HFFc6 (cell line): ENCODE measurements around the gene MRPS6. TPM values are rescaled to one million over a fixed set of nuclear protein-coding genes. Genes with fewer than 3 reads are reported as not detected.

Experiments used
- DNase-seq: peaks from one replicate; pipeline ENCODE4 v3.0.0-alpha.2; 2018
- H3K27ac Mint-ChIP-seq: 2 replicates; pipeline ENCODE4 v1.8.0; 2020; ENCODE audit warnings: mild to moderate bottlenecking, mixed read lengths
- H3K27me3 Mint-ChIP-seq: 2 replicates; pipeline ENCODE4 v1.8.0; 2021; ENCODE audit warnings: mild to moderate bottlenecking, moderate library complexity, mixed read lengths; ENCODE audit not compliant: insufficient read depth
- H3K36me3 Mint-ChIP-seq: 2 replicates; pipeline ENCODE4 v1.8.0; 2021; ENCODE audit warnings: low read depth, mixed read lengths
- H3K4me1 Mint-ChIP-seq: 2 replicates; pipeline ENCODE4 v1.8.0; 2020; ENCODE audit warnings: low read depth, mixed read lengths
- H3K4me3 Mint-ChIP-seq: 2 replicates; pipeline ENCODE4 v1.8.0; 2020; ENCODE audit warnings: mild to moderate bottlenecking, moderate library complexity, mixed read lengths
- H3K9me3 Mint-ChIP-seq: 2 replicates; pipeline ENCODE4 v1.8.0; 2020; ENCODE audit warnings: mild to moderate bottlenecking, mixed read lengths
- total RNA-seq, 6 experiments: library from RNA; stranded (reverse); fragmentation: NEBNext Ultra II Directional; extraction: Animal tissue kit (Norgen Biotek cat#: 25700); gene quantifications; 2 replicates in 1 of 6; 3 replicates in 5 of 6; pipeline ENCODE4 v1.2.3, GENCODE V29; 2021
- TF ChIP-seq, protein P1 (sequence below): fragments of 200-600 bp; sonication (generic); IDR thresholded peaks from 2 replicates; pipeline ENCODE4 v1.5.0; 2021; ENCODE audit warnings: antibody characterized with exemption, mild to moderate bottlenecking

MRPS6 gene
- total RNA-seq, 6 experiments from 2014 or later: 57.1 to 89.6 (median 62.8) TPM

DNA sequence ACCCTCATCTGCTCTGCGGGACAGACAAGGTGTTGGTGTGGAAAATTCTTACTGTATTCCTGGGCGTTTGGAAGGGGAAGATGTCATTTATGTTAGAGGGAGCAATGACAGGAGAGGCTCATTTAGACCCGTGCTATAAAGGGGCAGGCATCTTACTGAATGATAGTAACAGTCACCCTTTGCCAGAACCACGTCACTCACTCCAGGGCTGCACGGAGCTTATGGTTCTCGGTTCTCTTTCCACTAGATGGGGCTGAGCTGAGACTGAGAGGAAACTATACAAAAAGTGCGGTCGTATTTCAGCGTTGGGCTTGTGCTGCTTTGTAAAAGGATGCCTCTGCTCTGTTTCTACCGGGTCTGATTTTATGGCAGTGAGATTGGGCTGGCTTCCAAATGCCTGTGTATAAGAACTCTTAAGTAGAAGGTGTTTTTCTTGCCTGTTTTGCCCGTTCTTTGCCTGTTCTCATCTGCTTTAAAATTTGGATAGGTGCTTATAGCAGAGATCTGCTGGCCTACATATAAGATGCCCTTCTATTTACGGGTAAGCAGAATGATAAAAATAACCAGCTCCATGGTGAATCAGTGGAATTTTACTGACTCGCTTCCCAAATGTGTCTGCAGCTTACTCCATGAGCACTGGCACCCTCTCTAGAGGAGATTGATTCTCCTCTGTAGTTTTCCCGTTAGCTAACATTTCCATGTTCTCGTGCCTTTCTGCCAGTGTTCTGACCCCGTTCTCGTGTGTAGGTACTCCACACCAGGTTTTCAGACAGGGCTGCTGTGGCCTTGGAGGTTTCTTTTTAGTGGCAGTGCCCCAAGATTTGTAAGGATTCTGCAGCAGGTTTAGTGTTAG is 55.9 kb downstream of the MRPS6 start:
- peaks cover 84% of the 10 kb centered on the region for H3K4me1 Mint-ChIP-seq
- H3K27me3 Mint-ChIP-seq: no peaks in the 10 kb centered on the region; the same call in 1 of the 2 replicates
- TF ChIP-seq, protein P1, sequence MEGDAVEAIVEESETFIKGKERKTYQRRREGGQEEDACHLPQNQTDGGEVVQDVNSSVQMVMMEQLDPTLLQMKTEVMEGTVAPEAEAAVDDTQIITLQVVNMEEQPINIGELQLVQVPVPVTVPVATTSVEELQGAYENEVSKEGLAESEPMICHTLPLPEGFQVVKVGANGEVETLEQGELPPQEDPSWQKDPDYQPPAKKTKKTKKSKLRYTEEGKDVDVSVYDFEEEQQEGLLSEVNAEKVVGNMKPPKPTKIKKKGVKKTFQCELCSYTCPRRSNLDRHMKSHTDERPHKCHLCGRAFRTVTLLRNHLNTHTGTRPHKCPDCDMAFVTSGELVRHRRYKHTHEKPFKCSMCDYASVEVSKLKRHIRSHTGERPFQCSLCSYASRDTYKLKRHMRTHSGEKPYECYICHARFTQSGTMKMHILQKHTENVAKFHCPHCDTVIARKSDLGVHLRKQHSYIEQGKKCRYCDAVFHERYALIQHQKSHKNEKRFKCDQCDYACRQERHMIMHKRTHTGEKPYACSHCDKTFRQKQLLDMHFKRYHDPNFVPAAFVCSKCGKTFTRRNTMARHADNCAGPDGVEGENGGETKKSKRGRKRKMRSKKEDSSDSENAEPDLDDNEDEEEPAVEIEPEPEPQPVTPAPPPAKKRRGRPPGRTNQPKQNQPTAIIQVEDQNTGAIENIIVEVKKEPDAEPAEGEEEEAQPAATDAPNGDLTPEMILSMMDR: peak; percentile 71
- H3K9me3 Mint-ChIP-seq: no peaks in the 10 kb centered on the region
- DNase-seq: peak; percentile 86
- peak overlapping the region; percentile 94 for H3K27ac Mint-ChIP-seq
- H3K36me3 Mint-ChIP-seq: peaks cover 52% of the 10 kb centered on the region
- peak overlapping the region; percentile 88 for H3K4me3 Mint-ChIP-seq

DNA sequence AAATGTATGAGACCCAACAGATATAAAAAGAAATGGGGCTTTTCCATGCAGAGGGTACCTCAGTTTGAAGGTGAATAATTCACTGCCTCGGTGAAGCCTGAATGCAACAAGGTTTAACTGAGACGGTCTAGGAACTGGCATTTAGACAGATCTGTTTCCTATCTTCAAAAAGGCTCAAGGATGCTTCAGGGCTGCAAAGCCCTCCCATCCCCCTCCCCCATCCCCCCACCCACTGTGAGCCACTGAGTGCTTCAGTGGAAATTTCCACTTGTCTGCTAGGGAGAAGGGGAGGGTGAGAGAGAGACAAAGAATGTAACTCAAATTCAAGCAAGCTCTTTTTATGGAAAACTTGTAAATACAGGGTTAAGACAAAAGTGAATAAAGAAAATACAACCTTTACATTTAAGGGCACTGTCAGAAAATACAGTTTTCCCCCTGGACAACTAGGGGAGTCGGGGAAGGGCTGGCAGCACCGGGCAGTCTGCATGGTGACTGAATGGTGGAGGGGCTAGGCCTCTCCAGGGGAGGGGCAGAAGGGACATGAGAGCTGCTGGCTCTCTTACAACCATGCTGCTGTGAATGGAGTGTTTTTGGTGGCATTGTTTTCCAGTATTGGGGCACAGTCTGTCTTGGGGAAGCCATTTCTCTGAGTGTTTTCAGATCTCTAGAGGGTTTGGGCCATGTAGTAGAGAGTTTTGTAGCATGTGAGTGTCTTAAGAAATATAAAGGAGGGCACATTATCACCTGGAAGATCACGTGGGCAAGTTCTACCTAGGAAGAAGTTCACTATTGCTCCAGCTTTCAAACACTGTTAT is 56.7 kb downstream of the MRPS6 start:
- peaks cover 52% of the 10 kb centered on the region for H3K36me3 Mint-ChIP-seq
- no peaks in the 10 kb centered on the region; the same call in 1 of the 2 replicates for H3K27me3 Mint-ChIP-seq
- peak; percentile 15 for DNase-seq
- H3K27ac Mint-ChIP-seq: peak overlapping the region; percentile 94
- H3K4me3 Mint-ChIP-seq: peak overlapping the region; percentile 88
- TF ChIP-seq, protein P1: no peak
- peaks cover 3% of the 10 kb centered on the region; the same call in 1 of the 2 replicates for H3K9me3 Mint-ChIP-seq
- peaks cover 78% of the 10 kb centered on the region for H3K4me1 Mint-ChIP-seq

DNA sequence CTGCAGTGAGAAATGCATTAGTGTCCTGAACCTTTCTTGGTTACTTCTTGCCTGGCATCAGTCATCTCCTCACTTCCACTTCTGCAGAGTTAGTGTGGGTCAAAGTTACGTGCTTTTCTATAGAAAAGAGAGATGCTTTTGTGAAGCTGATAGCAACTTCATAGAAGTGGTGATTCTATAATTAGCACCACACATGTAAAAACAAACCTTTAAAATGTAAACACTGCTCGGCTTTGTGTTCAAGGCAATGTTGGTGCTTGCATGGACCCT is 57.3 kb downstream of the MRPS6 start:
- H3K27me3 Mint-ChIP-seq: no peaks in the 10 kb centered on the region; the same call in 1 of the 2 replicates
- peak overlapping the region; percentile 88; the same call in 1 of the 2 replicates for H3K4me3 Mint-ChIP-seq
- H3K36me3 Mint-ChIP-seq: peaks cover 54% of the 10 kb centered on the region
- H3K9me3 Mint-ChIP-seq: peaks cover 4% of the 10 kb centered on the region; the same call in 1 of the 2 replicates
- peak overlapping the region; percentile 94 for H3K27ac Mint-ChIP-seq
- DNase-seq: no peak
- peaks cover 73% of the 10 kb centered on the region for H3K4me1 Mint-ChIP-seq
- TF ChIP-seq, protein P1: no peak

DNA sequence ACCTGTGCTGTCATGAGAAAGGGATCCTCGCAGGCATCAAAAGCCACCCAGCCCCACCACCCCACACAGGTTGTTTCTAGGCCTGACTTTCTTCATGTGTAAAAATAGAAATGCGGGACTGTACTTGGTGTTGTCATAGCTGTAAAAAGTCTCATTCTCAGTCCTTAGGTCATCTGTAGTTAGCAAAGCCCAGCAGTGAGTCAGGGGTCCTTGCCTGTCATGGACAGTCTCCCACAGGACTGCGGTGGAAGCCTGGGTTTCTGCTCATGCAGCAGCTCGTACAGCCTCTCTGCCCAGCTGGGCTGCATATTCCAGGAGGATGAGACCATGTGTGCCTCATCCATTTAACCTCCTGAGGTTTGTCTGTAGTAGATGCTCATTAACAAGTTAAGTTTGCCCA is 58.2 kb downstream of the MRPS6 start:
- TF ChIP-seq, protein P1: no peak
- H3K9me3 Mint-ChIP-seq: peaks cover 8% of the 10 kb centered on the region; the same call in 1 of the 2 replicates
- DNase-seq: no peak
- H3K27me3 Mint-ChIP-seq: no peaks in the 10 kb centered on the region; the same call in 1 of the 2 replicates
- peaks cover 65% of the 10 kb centered on the region for H3K4me1 Mint-ChIP-seq
- H3K27ac Mint-ChIP-seq: peak overlapping the region; percentile 94; the same call in 1 of the 2 replicates
- no peak overlapping the region; the same call in 1 of the 2 replicates for H3K4me3 Mint-ChIP-seq
- peaks cover 50% of the 10 kb centered on the region for H3K36me3 Mint-ChIP-seq

DNA sequence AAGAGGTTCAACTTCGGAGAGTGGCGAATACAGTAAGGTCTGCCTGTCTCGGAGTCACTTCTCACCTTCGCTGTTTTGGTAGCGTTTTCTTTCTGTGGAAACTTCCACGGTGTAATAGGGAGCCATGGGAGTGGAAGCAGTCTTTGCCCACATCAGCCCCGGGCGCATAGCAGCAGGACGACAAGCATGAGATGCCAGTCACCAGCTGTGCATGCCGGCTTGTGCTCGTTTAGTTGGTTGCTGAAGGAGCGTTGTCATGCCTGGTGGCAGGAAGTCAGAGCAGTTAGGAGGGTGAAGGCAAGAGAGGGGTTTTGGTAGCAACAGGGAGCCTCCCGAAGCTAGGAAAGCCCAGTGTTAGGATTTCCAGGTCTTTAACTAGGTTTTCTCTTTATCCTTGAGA is 58.8 kb downstream of the MRPS6 start:
- peaks cover 65% of the 10 kb centered on the region for H3K4me1 Mint-ChIP-seq
- DNase-seq: no peak
- no peak overlapping the region for H3K27ac Mint-ChIP-seq
- H3K36me3 Mint-ChIP-seq: peaks cover 55% of the 10 kb centered on the region
- TF ChIP-seq, protein P1: no peak
- peaks cover 8% of the 10 kb centered on the region; the same call in 1 of the 2 replicates for H3K9me3 Mint-ChIP-seq
- no peaks in the 10 kb centered on the region; the same call in 1 of the 2 replicates for H3K27me3 Mint-ChIP-seq
- H3K4me3 Mint-ChIP-seq: no peak overlapping the region
